Ramos (cell line): ENCODE measurements around the gene SUN2.

Experiments
- in situ Hi-C: fragments of 300-500 bp; cut with MboI; formaldehyde crosslinking; loops from one replicate; pipeline ENCODE4 v1.14.3; 2022; ENCODE audit warnings: low sequenced_read_pairs; ENCODE audit not compliant: unreplicated experiment

SUN2 gene

GRCh38 chr22:38737302-38738060, 18.3 kb downstream of the SUN2 start:
- in situ Hi-C loops: no loop called here

- in situ Hi-C loops: no loop called here
Measured at GRCh38 chr22:38736257-38736570, 19.6 kb downstream of the SUN2 start.

- in situ Hi-C loops: no loop called here
Measured at GRCh38 chr22:38735465-38736256, 20.1 kb downstream of the SUN2 start.

- in situ Hi-C loops: no loop called here
Measured at GRCh38 chr22:38735126-38735464, 20.7 kb downstream of the SUN2 start.

- in situ Hi-C loops: no loop called here
Measured at GRCh38 chr22:38734421-38735100, 21.2 kb downstream of the SUN2 start.

- in situ Hi-C loops: no loop called here
Measured at GRCh38 chr22:38733724-38734381, 21.9 kb downstream of the SUN2 start.

- in situ Hi-C loops: no loop called here
Measured at GRCh38 chr22:38733329-38733723, 22.5 kb downstream of the SUN2 start.

- in situ Hi-C loops: no loop called here
Measured at GRCh38 chr22:38732251-38732815, 23.5 kb downstream of the SUN2 start.

- in situ Hi-C loops: no loop called here
Measured at GRCh38 chr22:38731703-38732161, 24.1 kb downstream of the SUN2 start.

GRCh38 chr22:38730411-38730871, 25.4 kb downstream of the SUN2 start:
- in situ Hi-C loops: no loop called here

- in situ Hi-C loops: no loop called here
Measured at GRCh38 chr22:38729946-38730345, 25.9 kb downstream of the SUN2 start.

- in situ Hi-C loops: no loop called here
Measured at GRCh38 chr22:38728871-38729796, 26.7 kb downstream of the SUN2 start.

GRCh38 chr22:38727530-38728451, 28.0 kb downstream of the SUN2 start:
- in situ Hi-C loops: no loop called here

- in situ Hi-C loops: no loop called here
Measured at GRCh38 chr22:38727123-38727522, 28.7 kb downstream of the SUN2 start.

GRCh38 chr22:38725900-38726655, 29.7 kb downstream of the SUN2 start:
- in situ Hi-C loops: no loop called here

GRCh38 chr22:38724926-38725571, 30.7 kb downstream of the SUN2 start:
- in situ Hi-C loops: no loop called here

- in situ Hi-C loops: no loop called here
Measured at GRCh38 chr22:38724176-38724575, 31.6 kb downstream of the SUN2 start.
